Muscle layer of duodenum (tissue), 2 donors: ENCODE results near the gene PIEZO1.
A peak's percentile ranks its signal among the peaks of the same experiment; 100 is the strongest.

ENCODE experiments used
- H3K27ac ChIP-seq: one replicate; pipeline ENCODE4 v1.7.0; 2013; ENCODE audit warnings: mild to moderate bottlenecking, low read length
- H3K27me3 ChIP-seq: one replicate; pipeline ENCODE4 v1.7.0; 2013; ENCODE audit warnings: low read depth, mild to moderate bottlenecking, control low read depth, low read length
- H3K36me3 ChIP-seq, 2 donors: one replicate each; pipeline ENCODE4 v1.7.0; 2013; ENCODE audit warnings: low read length in 2 of 2, control low read depth in 1 of 2, mild to moderate bottlenecking in 1 of 2; ENCODE audit not compliant: insufficient read depth in 2 of 2, control insufficient read depth in 1 of 2
- H3K4me1 ChIP-seq, 2 donors: one replicate each; pipeline ENCODE4 v1.7.0; 2013; ENCODE audit warnings: low read length in 2 of 2, mild to moderate bottlenecking in 2 of 2, control low read depth in 1 of 2, moderate library complexity in 1 of 2; ENCODE audit not compliant: insufficient read depth in 2 of 2, control insufficient read depth in 1 of 2
- H3K4me3 ChIP-seq, 2 donors: one replicate each; pipeline ENCODE4 v1.7.0; 2013; ENCODE audit warnings: low read length in 2 of 2, low read depth in 1 of 2, mild to moderate bottlenecking in 1 of 2
- H3K9me3 ChIP-seq, 2 donors: one replicate each; pipeline ENCODE4 v1.7.0; 2013; ENCODE audit warnings: low read length in 2 of 2, control low read depth in 1 of 2, mild to moderate bottlenecking in 1 of 2; ENCODE audit not compliant: control insufficient read depth in 1 of 2
- donor health status: healthy.

Gene PIEZO1

GRCh38 chr16:88690341-88691128 lies 94.5 kb downstream of the PIEZO1 start:
- Histone ChIP-seq H3K27me3 (peaks cover 19% of the 10 kb centered on the region), H3K36me3 (peaks cover 0 to 2% of the 10 kb centered on the region in 2 donors), H3K4me1 (peaks cover 2 to 19% of the 10 kb centered on the region in 2 donors), H3K9me3 (no peaks in the 10 kb centered on the region), H3K27ac (no peak overlapping the region), H3K4me3 (no peak overlapping the region)

DNA sequence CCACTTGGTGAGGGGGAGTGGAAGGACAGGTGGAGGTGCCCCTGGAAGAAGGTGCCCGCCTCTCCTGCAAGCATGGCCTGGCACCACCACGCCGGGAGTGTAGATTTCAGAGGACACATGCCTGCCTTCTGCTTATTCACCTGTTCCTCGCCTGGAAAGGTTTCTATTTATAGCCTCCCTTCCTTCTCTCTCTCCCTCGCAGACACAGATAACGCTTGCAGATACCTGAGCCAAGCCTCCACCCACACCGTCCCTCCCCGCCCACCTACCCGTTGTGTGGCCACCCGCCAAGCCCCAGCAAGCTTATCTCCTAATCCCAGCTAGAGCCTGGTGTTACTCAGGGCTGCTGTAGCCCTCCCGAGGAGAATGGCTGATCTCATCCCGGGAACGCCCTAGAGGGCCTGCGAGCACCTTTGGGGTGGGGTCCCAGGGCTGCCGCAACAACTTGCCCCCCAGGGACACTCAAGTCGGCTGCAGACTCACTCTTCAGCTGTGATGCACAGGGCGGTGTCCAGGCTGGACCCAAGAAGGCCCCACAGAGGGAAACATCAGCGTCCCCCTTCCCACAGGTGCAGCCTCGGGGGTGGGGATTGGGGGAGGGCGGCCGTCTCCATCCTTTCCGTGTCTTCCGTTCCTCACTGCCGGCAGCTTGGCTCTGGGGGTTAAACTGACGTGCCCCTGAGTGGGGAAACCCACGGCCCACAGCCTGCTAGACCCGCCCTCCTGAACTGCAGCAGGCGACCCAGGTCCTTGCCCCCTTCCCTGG lies 96.8 kb downstream of the PIEZO1 start:
- no peak overlapping the region for H3K27ac ChIP-seq
- no peaks in the 10 kb centered on the region for H3K36me3 ChIP-seq
- peaks cover 2 to 23% of the 10 kb centered on the region in 2 donors for H3K4me1 ChIP-seq
- peaks cover 34% of the 10 kb centered on the region for H3K27me3 ChIP-seq
- H3K9me3 ChIP-seq: no peaks in the 10 kb centered on the region
- H3K4me3 ChIP-seq: no peak overlapping the region

DNA sequence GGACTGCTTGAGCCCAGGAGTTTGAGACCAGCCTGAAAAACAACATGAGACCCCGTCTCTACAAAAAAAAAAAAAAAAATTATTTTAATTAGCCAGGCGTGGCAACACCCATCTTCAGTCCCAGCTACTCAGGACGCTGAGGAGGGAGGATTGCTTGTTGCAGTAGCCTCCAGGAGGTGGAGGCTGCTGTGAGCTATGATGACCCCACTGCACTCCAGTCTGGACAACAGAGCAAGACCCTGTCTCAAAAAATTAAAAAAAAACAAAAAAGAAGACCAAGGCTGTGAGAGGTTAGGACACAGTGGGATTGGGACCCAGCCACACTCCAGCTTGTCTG lies 97.4 kb downstream of the PIEZO1 start:
- Histone ChIP-seq H3K27ac (no peak overlapping the region), H3K4me3 (no peak overlapping the region)

GRCh38 chr16:88687254-88687576 lies 97.8 kb downstream of the PIEZO1 start:
- Histone ChIP-seq H3K27me3 (peaks cover 37% of the 10 kb centered on the region), H3K4me3 (no peak overlapping the region)

More for the DNA sequence above, 97.4 kb downstream of the PIEZO1 start:
- Histone ChIP-seq H3K36me3 (no peaks in the 10 kb centered on the region), H3K9me3 (no peaks in the 10 kb centered on the region), H3K27me3 (peaks cover 34% of the 10 kb centered on the region), H3K4me1 (peaks cover 2 to 23% of the 10 kb centered on the region in 2 donors)

GRCh38 chr16:88686439-88687253 lies 98.4 kb downstream of the PIEZO1 start, which contains the start of gene SNAI3:
SNAI3 (minus strand) TSS chr16:88686507; CDS start chr16:88686406, 101 bp downstream.
- Histone ChIP-seq H3K27me3 (peaks cover 42% of the 10 kb centered on the region), H3K9me3 (no peaks in the 10 kb centered on the region), H3K36me3 (no peaks in the 10 kb centered on the region), H3K4me1 (peaks cover 0 to 29% of the 10 kb centered on the region in 2 donors), H3K4me3 (peak within 1 kb of the TSS; percentile 44 to 66), H3K27ac (no peak within 1 kb of the TSS)

More at GRCh38 chr16:88687254-88687576, 97.8 kb downstream of the PIEZO1 start:
- no peaks in the 10 kb centered on the region for H3K36me3 ChIP-seq
- H3K9me3 ChIP-seq: no peaks in the 10 kb centered on the region
- no peak overlapping the region for H3K27ac ChIP-seq
- peaks cover 1 to 25% of the 10 kb centered on the region in 2 donors for H3K4me1 ChIP-seq

DNA sequence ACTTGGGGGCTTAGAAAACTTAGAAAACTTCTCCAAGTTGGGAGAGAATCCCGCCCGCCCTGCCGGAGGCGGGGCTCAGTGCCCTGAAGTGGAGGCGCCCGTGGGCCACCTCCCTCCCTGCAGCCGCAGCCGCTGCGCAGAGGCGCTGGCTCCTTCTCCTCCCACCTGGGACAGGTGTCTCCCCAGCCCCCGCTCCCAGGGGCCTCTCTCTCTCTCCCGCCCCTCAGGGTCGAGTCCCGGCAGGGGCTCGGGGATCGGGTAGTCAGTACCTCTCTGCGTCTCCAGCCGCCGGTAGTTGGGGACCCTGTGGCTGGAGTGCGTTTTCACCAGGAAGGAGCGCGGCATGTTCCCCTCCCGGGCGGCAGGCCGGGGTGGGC lies 99.0 kb downstream of the PIEZO1 start:
- no peaks in the 10 kb centered on the region for H3K36me3 ChIP-seq
- no peaks in the 10 kb centered on the region for H3K9me3 ChIP-seq
- peaks cover 46% of the 10 kb centered on the region for H3K27me3 ChIP-seq
- H3K4me3 ChIP-seq: peak overlapping the region; percentile 44 to 66
- no peak overlapping the region for H3K27ac ChIP-seq
- H3K4me1 ChIP-seq: peaks cover 0 to 27% of the 10 kb centered on the region in 2 donors

DNA sequence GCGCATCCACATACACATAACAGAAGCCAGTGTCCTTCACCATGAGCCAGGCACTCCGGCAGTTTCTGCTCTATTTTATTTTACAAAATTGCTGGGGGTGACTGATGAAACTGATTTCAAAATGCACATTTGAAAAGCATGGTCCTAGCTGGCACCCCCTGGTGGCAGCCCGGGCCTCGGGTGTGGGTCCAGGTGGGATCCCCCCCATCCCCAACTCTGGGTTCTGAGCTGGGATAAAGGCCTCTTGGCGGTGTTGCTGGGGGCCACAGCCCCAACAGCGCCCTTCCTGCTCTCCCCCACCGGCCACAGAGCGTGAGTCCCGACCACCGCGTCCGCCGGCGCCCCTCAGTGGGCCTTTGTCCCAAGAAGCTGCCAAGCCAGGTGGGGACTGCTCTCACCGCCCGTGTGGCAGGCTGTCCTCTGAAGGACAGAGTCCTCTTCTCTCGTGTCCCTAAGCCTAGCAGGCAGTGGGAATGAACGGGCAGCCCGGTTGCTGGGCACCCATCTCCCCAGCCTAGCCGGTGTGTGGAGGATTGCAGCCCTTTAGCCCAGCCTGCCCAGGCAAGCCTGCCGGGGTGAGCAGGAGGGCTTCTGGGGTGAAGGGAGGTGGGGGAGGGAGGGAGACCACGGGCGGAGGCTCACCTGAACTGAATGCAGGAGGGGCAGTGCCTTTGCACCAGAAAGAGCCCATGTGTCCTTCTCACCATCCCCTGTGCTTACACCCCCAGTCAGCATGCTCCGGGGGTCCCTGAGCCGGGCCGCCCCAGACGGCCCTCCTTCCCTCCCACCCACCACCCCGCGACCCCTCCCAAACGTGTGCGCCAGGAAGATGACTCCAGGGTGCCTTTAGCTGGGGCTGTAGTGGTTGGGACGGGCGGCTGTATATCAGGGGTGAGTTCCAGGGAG lies 99.6 kb downstream of the PIEZO1 start:
- H3K27me3 ChIP-seq: peaks cover 40% of the 10 kb centered on the region
- H3K27ac ChIP-seq: no peak overlapping the region
- H3K4me1 ChIP-seq: peaks cover 0 to 27% of the 10 kb centered on the region in 2 donors
- no peaks in the 10 kb centered on the region for H3K9me3 ChIP-seq
- peak overlapping the region; percentile 44 to 66 for H3K4me3 ChIP-seq
- H3K36me3 ChIP-seq: no peaks in the 10 kb centered on the region

DNA sequence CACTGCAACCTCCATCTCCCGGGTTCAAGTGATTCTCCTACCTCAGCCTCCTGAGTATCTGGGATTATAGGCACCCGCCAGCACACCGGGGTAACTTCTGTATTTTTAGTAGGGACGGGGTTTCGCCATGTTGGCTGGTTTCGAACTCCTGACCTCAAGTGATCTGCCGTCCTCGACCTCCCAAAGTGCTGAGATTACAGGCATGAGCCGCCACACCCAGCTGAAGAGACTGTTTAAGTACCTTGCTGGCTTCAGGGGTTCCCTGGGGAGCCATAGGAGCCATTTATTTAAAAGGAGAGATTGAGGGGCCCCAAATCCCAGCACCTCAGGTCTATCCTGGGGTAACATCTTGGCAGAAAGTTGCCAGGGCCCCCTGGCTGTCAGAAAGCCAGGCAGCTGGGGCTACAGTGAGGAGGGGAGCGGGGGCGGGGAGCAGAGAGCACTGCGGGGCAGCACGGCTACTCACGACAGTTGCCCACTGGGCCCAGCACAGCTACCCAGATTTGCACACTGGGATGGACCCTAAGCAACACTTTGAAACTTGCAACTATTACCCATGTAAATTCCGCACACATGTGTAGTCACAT lies 100.4 kb downstream of the PIEZO1 start:
- H3K9me3 ChIP-seq: no peaks in the 10 kb centered on the region
- H3K36me3 ChIP-seq: no peaks in the 10 kb centered on the region
- peaks cover 0 to 27% of the 10 kb centered on the region in 2 donors for H3K4me1 ChIP-seq
- no peak overlapping the region for H3K4me3 ChIP-seq
- H3K27me3 ChIP-seq: peaks cover 39% of the 10 kb centered on the region
- no peak overlapping the region for H3K27ac ChIP-seq

DNA sequence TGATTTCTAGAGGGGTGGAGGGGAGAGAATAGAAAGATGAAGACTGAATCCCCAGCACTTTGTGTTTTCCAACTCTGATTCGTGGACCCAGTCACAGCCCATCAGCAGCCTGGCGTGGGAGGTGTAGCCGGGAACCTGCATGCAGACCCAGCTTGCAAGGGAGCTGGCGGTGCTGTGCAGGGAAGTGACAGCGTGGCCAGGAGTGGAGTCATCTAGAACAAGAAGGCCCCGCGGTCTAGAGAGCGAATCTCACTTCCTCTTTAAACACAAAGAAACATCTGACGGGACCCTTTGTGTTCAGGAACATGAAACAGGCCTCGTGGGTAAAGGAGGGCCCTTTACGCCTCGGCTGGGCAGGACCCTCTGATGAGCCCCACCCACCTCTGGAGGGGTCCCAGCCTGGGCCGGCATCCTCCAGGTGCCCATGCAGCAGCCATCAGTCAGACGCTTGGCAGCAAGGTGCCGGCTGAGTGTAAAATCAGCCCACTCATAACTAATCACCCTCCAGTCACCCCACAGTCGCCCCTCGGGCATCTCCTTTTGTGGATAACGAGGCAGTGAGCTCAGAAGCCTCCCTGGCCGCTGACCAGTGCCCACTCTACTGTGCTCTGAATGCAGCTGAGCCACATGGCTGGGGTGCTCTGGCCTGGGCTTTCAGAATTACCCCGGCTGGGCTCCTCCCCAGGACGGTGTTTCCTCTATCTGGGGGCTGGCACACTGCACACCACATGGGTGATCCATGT lies 103.1 kb downstream of the PIEZO1 start:
- no peaks in the 10 kb centered on the region for H3K36me3 ChIP-seq
- H3K27ac ChIP-seq: peak overlapping the region; percentile 31
- H3K9me3 ChIP-seq: no peaks in the 10 kb centered on the region
- no peak overlapping the region for H3K4me3 ChIP-seq
- H3K27me3 ChIP-seq: peaks cover 28% of the 10 kb centered on the region
- peaks cover 0 to 24% of the 10 kb centered on the region in 2 donors for H3K4me1 ChIP-seq
